OCI-LY7 (cell line): Measurements from ENCODE around the gene GSC2. TPM values are rescaled to one million over a fixed set of nuclear protein-coding genes. Genes with fewer than 3 reads are reported as not detected.

Experiments
- BruUV-seq: library from RNA; stranded (reverse); fragments of 400-500 nt; replicated peaks from 2 replicates; lab custom pipeline; 2021; lab: Mats Ljungman, UMichigan
- CTCF ChIA-PET: fragments of 300-600 bp; sonication (Branson Sonifier 250); formaldehyde crosslinking; loops from one replicate; lab custom pipeline; 2022; ENCODE audit warnings: antibody characterized with exemption; ENCODE audit not compliant: unreplicated experiment; lab: Charles Lee
- POLR2A ChIA-PET: fragments of 300-600 bp; sonication (Branson Sonifier 250); formaldehyde crosslinking; loops from one replicate; lab custom pipeline; 2022; ENCODE audit warnings: antibody characterized with exemption; lab: Charles Lee
- DNase-seq: peaks from one replicate; pipeline ENCODE4 v3.0.0-alpha.2; 2015; ENCODE audit warnings: low spot score
- H2AFZ ChIP-seq: fragments of 200-600 bp; sonication (generic), shearing (Covaris generic); 2 replicates; pipeline ENCODE4 v1.6.1; 2014; ENCODE audit warnings: mild to moderate bottlenecking, antibody characterized with exemption, low read length, moderate library complexity
- H3K27ac ChIP-seq: fragments of 200-600 bp; sonication (generic); 2 replicates; pipeline ENCODE4 v1.5.1; 2014; ENCODE audit warnings: mixed run types, low read depth, mild to moderate bottlenecking, moderate library complexity, low read length, inconsistent platforms; ENCODE audit not compliant: poor library complexity, severe bottlenecking
- H3K36me3 ChIP-seq: fragments of 200-600 bp; sonication (generic); 2 replicates; pipeline ENCODE4 v1.6.1; 2014; ENCODE audit warnings: mild to moderate bottlenecking, antibody characterized with exemption, low read length, moderate library complexity, mixed read lengths; ENCODE audit not compliant: insufficient read depth
- H3K4me1 ChIP-seq: fragments of 200-600 bp; sonication (generic); 2 replicates; pipeline ENCODE4 v1.5.1; 2014; ENCODE audit warnings: mild to moderate bottlenecking, low read length; ENCODE audit not compliant: insufficient read depth, poor library complexity, severe bottlenecking
- H3K4me2 ChIP-seq: fragments of 200-600 bp; sonication (generic); 2 replicates; pipeline ENCODE4 v1.6.1; 2014; ENCODE audit warnings: mild to moderate bottlenecking, low read length
- H3K4me3 ChIP-seq: fragments of 200-600 bp; sonication (generic); 2 replicates; pipeline ENCODE4 v1.5.1; 2014; ENCODE audit warnings: mild to moderate bottlenecking, low read depth, low read length; ENCODE audit not compliant: poor library complexity, severe bottlenecking
- H3K79me2 ChIP-seq: fragments of 200-600 bp; sonication (generic); 2 replicates; pipeline ENCODE4 v1.6.1; 2016; ENCODE audit warnings: low read depth, mild to moderate bottlenecking, low read length, moderate library complexity, mixed read lengths; ENCODE audit not compliant: insufficient read depth
- H3K9me2 ChIP-seq: fragments of 200-600 bp; sonication (generic); 2 replicates; pipeline ENCODE4 v1.6.1; 2016; ENCODE audit warnings: mild to moderate bottlenecking, low read length, mixed read lengths; ENCODE audit not compliant: insufficient read depth
- H3K9me3 ChIP-seq: fragments of 200-600 bp; sonication (generic); 2 replicates; pipeline ENCODE4 v1.6.1; 2014; ENCODE audit warnings: mild to moderate bottlenecking, mixed run types, low read length, mixed read lengths
- H4K20me1 ChIP-seq: fragments of 200-600 bp; sonication (generic); 2 replicates; pipeline ENCODE4 v1.6.1; 2014; ENCODE audit warnings: mild to moderate bottlenecking, antibody characterized with exemption, low read length, moderate library complexity, mixed read lengths; ENCODE audit not compliant: insufficient read depth
- EZH2phosphoT487 ChIP-seq: fragments of 200-600 bp; sonication (generic); IDR thresholded peaks from 2 replicates; pipeline ENCODE4 v1.6.1; 2018; ENCODE audit warnings: low read depth, borderline replicate concordance, mild to moderate bottlenecking, mixed run types, antibody characterized with exemption, low read length, moderate library complexity, mixed read lengths
- intact Hi-C: fragments of 100-400 bp; cut with micrococcal nuclease; formaldehyde crosslinking; loops from one replicate; pipeline ENCODE4 v1.10.0; 2022; ENCODE audit not compliant: unreplicated experiment
- total RNA-seq, 2 experiments: library from RNA; depleted of rRNA in 1 of 2; stranded (reverse); fragments of >200 nt in 1 of 2; shearing (Covaris generic) in 1 of 2; gene quantifications; 2 replicates each; pipeline ENCODE4 v1.2.3, GENCODE V29; 2014 to 2022
- TF ChIP-seq, protein P1 (sequence below): fragments of 200-600 bp; sonication (generic); conservative IDR thresholded peaks from 2 replicates; pipeline ENCODE4 v1.5.1; 2014; ENCODE audit warnings: mild to moderate bottlenecking, antibody characterized with exemption, low read length, moderate library complexity, mixed read lengths

The GSC2 gene
- total RNA-seq, 2 experiments from 2014 or later: not detected

DNA sequence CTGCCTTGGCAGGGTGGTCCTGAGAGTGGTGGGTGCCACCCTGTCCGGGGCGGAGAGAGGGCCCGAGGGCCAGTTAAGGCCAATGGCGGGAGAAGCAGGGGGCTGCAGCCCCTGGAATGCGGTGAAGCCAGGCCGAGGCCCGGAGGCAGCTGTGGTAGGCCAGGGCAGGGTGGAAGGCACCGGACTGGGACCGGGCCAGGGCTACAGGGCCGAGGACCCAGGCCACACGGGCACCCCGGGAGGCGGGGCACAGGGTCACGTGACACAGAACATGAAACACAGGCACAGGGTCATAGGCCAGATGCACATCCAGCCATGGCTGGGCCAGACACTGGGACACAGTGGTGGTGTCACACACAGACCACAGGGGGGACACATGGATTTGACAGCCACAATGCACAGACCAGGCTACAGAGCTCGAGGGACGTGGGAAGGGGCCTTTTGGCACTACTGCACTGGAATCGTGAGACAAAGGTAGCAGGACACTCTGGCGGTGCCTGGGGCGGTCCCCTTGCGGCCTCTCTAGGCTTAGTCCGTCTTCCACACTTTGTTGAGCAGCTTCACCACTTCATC lies 25.6 kb upstream of the GSC2 start:
- ChIA-PET CTCF (no interaction called here), POLR2A (interaction anchor here (0.6 kb wide), 1 partner anchor 57 kb away, joined by 8 read pairs; no protein-coding TSS in a partner anchor)
- TF ChIP-seq, protein P1, sequence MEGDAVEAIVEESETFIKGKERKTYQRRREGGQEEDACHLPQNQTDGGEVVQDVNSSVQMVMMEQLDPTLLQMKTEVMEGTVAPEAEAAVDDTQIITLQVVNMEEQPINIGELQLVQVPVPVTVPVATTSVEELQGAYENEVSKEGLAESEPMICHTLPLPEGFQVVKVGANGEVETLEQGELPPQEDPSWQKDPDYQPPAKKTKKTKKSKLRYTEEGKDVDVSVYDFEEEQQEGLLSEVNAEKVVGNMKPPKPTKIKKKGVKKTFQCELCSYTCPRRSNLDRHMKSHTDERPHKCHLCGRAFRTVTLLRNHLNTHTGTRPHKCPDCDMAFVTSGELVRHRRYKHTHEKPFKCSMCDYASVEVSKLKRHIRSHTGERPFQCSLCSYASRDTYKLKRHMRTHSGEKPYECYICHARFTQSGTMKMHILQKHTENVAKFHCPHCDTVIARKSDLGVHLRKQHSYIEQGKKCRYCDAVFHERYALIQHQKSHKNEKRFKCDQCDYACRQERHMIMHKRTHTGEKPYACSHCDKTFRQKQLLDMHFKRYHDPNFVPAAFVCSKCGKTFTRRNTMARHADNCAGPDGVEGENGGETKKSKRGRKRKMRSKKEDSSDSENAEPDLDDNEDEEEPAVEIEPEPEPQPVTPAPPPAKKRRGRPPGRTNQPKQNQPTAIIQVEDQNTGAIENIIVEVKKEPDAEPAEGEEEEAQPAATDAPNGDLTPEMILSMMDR: no peak
- no peak for TF ChIP-seq EZH2phosphoT487
- no peak for DNase-seq
- Histone ChIP-seq H3K27ac (peak overlapping the region; percentile 4), H3K4me1 (peaks cover 61% of the 10 kb centered on the region), H4K20me1 (0 out of 2 replicates have a peak, but pooled peaks cover 5% of the 10 kb centered on the region), H3K9me3 (no peaks in the 10 kb centered on the region), H3K79me2 (peaks cover 48% of the 10 kb centered on the region), H2AFZ (no peak overlapping the region), H3K4me3 (no peak overlapping the region), H3K9me2 (no peaks in the 10 kb centered on the region), H3K4me2 (peak overlapping the region; percentile 96; the same call in 1 of the 2 replicates), H3K36me3 (peaks cover 22% of the 10 kb centered on the region; the same call in 1 of the 2 replicates)
- intact Hi-C loops: loop anchor here (5.0 kb wide), 3 partner anchors 117 to 272 kb away; partner anchors contain the start of genes C22orf39, CLTCL1, HIRA and MRPL40
- BruUV-seq: TSS peak; percentile 82

DNA sequence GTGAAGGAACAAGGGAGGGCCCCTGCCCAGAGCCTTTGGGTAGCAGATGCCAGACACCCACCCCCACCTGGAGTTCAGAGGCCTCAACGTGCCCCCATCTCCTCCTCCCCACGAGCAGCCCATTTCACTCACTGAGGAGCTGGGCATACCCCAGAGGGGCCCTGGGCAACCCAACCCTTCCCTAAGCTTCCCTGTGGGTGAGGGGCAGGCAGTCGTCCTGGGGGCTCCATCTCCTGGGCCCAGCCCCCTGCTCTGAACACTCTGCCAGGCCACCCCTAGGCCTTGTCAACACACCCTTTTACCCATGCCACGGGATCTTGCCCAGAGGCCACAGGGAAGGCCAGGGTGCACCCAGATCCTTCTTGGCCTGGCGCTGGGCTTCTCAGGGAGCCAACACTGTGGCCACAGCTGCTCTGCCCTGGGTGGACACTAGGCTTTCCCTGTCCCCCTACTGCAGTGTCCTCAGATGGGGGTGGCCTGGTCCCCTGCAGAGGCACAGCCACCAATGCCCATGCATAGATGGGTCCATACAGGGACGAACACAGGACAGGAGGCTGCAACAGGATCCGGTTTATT lies 25.0 kb upstream of the GSC2 start:
- BruUV-seq: no TSS peak
- CTCF ChIA-PET: interaction anchor here (0.8 kb wide), 1 partner anchor 8 kb away, joined by 3 read pairs; no protein-coding TSS in a partner anchor
- POLR2A ChIA-PET: interaction anchor here (0.6 to 1.5 kb wide), 2 partner anchors 31 to 57 kb away, joined by 6 to 8 read pairs; partner anchors contain the start of gene ESS2
- intact Hi-C loops: loop anchor here (5.0 kb wide), 3 partner anchors 117 to 272 kb away; partner anchors contain the start of genes C22orf39, CLTCL1, HIRA and MRPL40
- Histone ChIP-seq H2AFZ (no peak overlapping the region), H3K9me2 (no peaks in the 10 kb centered on the region), H3K4me3 (peak overlapping the region; percentile 97), H3K36me3 (peaks cover 22% of the 10 kb centered on the region; the same call in 1 of the 2 replicates), H3K4me1 (peaks cover 66% of the 10 kb centered on the region), H3K27ac (peak overlapping the region; percentile 65), H3K9me3 (no peaks in the 10 kb centered on the region), H4K20me1 (0 out of 2 replicates have a peak, but pooled peaks cover 5% of the 10 kb centered on the region), H3K4me2 (peak overlapping the region; percentile 96), H3K79me2 (peaks cover 48% of the 10 kb centered on the region)
- no peak for DNase-seq
- TF ChIP-seq, protein P1: no peak
- TF ChIP-seq EZH2phosphoT487: no peak
